GM12892 (cell line): ENCODE results near the gene CBFA2T2. TPM values are rescaled to one million over a fixed set of nuclear protein-coding genes. Genes with fewer than 3 reads are reported as not detected.
"Not testable (repeated sequence)": the region's sequence is repeated elsewhere in the genome, so short reads cannot be mapped to it uniquely, and the experiment has no call there.

Experiments
- DNase-seq: peaks from one replicate; pipeline ENCODE4 v3.0.0; 2011; ENCODE audit not compliant: insufficient read length
- FAIRE-seq: peaks from 2 replicates; lab custom pipeline; 2011; peaks lifted over from hg19 to GRCh38; lab: Jason Lieb, UNC
- POLR2A ChIP-seq: IDR thresholded peaks from 2 replicates; pipeline ENCODE4 v1.6.1; 2011; ENCODE audit warnings: low read depth, low read length, control low read depth
- POLR2AphosphoS5 ChIP-seq: IDR thresholded peaks from 2 replicates; pipeline ENCODE4 v1.6.1; 2011; ENCODE audit warnings: low read depth, low read length, control low read depth
- TAF1 ChIP-seq: IDR thresholded peaks from 2 replicates; pipeline ENCODE4 v1.6.1; 2011; ENCODE audit warnings: low read depth, mild to moderate bottlenecking, control low read depth, low read length, borderline replicate concordance
- polyA plus RNA-seq: library from polyadenylated mRNA; unstranded; fragments of >200 nt; gene quantifications from one replicate; pipeline ENCODE4 v1.2.1, GENCODE V29; 2012; ENCODE audit warnings: missing spikeins, inconsistent platforms; ENCODE audit not compliant: missing spikeins

The CBFA2T2 gene
- polyA plus RNA-seq: 4.7 TPM

GRCh38 chr20:33490023-33490933 lies at the start of gene CBFA2T2:
CBFA2T2 (plus strand) TSS chr20:33490096; CDS start chr20:33490268, 172 bp downstream.
- no peak for DNase-seq
- FAIRE-seq: no peak

GRCh38 chr20:33440562-33440961 lies 49.3 kb upstream of the CBFA2T2 start:
- DNase-seq, FAIRE-seq: not testable (repeated sequence)

More at GRCh38 chr20:33490023-33490933, at the start of gene CBFA2T2:
- TF ChIP-seq POLR2A (peak; percentile 8; the same call in 1 of the 2 replicates), POLR2AphosphoS5 (no peak), TAF1 (no peak)

GRCh38 chr20:33441142-33441955 lies 48.5 kb upstream of the CBFA2T2 start:
- no peak for DNase-seq
- FAIRE-seq: no peak
- TF ChIP-seq POLR2AphosphoS5 (no peak), POLR2A (no peak), TAF1 (no peak)

DNA sequence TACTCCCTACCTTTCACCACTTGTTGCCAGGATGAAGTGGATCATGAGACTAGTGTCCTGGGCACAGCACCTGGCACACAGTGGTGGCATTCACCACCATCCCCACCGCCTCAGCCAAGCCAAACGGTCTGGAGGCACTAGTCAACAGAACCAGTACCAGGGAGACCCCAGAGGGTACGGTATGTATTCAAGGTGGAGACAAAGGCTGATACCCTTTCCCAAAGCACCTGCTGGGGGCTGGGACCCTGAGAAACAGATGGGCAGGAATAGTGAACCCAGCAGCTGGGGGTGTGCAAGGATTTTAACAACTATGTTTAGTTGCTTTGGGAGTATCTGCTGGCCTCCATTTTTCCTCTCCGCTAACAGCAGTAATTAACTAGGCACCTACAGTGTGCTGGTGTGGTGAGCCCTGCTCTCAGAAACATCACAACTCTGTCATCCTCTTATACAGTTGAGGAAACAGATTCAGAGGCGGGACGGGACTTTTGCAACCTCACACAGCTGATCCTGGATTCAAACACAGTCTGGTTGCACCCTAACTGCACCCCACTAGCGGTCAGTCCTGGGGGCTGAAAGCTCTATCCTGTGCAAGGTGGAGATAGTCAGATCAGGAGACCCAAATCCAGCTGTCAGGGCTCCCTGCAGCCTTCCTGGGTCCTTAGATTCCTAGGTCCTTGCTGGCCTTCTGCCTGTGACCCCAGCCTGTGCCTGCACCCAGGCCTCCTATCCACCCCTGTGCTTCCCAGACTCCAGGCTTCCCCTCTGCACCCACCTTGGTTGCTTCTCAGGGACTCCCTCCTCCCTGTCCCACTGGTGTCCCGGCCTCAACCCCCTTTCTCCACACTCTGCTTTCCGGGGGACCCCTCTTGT lies 47.5 kb upstream of the CBFA2T2 start:
- no peak for DNase-seq
- TF ChIP-seq POLR2AphosphoS5 (no peak), TAF1 (no peak), POLR2A (no peak)
- no peak for FAIRE-seq

DNA sequence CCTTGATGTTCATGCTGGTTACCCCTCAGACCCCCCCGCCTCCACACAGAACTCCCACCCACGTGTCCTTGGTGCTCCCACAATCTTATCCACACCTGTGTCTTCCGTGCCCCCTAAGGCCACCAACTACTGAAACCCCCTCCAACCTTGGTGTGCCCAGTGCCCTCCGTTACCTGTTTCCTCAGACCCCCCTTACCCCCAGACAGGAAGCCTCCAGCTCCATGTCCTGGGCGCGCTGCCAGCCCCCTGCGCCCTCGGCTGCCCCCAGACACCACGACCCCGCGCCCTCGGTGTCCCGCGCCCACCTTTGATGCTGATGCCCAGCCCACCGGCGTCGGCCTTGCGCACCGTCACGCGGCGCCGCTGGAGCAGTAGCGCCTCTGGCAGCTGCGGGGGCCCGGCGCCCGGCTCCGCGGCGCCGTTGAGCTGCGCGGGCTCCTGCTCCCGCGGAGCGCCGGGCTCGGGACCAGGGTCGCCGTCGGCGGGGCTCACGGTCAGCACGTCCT lies 46.8 kb upstream of the CBFA2T2 start:
- DNase-seq (no peak), FAIRE-seq (no peak)
- TF ChIP-seq POLR2A (no peak), TAF1 (no peak), POLR2AphosphoS5 (no peak)

DNA sequence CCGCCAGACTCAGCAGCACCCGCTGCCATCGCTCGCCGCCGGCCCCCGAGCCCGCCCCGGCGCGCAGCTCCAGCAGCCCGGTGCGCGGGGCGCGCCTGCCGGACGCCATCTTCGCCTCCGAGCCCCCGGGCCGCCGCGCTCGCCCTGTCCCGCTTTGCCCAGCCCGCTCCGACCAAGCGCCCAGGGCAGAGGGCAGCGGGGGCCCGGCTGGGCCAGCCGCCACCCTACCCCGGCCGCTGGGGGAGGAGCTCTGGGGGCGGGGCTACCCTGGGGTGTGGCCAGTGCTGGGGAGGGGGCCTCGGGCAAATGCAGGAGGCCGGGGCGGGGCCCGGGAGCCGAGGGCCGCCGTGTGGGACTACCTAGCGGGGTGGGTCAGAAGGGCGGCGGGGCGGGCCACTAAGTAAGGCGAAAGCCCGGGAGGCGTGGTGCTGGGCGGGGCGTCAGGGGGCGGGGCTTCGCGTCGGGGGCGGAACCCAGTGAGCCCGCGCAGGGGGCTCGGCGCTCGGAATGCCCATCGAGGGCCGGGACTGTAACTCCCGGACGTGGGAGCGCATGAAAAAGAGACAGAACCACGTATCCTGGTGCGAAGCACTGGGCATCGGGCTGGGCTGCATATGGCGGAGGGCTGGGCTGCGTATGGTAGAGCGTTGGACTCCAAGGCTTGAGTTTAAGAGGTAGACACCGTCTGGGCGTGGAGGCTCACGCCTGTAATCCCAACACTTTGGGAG lies 46.2 kb upstream of the CBFA2T2 start, which contains the start of gene SNTA1:
Gene SNTA1 (minus strand): TSS at position 252 of the 728 bp plus-strand sequence. CDS start 143 bp downstream, at position 109.
- TF ChIP-seq TAF1 (no peak), POLR2A (no peak), POLR2AphosphoS5 (no peak)
- DNase-seq: peak; percentile 93
- FAIRE-seq: peak; percentile 71

DNA sequence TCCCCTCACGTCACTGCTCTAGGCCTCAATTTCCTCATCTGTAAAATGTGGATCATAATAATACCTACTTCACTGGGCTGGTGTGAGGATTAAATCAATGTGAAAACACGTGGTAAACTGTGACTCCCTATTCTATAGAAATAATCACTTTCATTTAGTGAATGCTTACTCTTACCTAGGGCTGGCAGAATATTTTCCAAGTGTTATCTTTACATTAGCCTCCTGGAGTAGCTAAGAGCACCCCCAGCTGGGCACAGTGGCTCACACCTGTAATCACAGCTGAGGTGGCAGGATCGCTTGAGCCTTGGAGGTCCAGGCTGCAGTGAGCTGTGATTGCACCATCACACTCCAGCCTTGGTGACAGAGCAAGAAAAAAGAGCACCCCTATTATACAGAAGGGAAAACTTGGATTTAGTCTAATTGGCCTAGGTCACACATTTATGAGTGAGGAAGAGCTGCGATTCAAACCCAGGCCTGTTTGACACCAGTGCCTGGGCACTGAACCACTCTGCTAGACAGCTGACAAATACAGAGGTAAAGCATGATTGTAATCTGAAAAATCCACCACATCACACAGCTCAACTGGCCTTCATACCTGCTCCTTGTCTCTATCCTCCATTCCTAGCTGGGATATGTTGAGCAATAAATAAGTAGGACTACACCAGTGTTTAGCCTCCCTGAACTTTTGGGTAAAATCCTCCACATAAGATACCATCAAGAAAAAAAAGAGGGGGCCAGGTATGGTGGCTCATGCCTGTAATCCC lies 44.9 kb upstream of the CBFA2T2 start:
- no peak for DNase-seq
- TF ChIP-seq POLR2A (no peak), POLR2AphosphoS5 (no peak), TAF1 (no peak)

GRCh38 chr20:33445881-33446625 lies 43.8 kb upstream of the CBFA2T2 start:
- no peak for FAIRE-seq
- DNase-seq: no peak
- TF ChIP-seq POLR2AphosphoS5 (no peak), POLR2A (no peak), TAF1 (no peak)

More for the DNA sequence above, 44.9 kb upstream of the CBFA2T2 start:
- FAIRE-seq: no peak

DNA sequence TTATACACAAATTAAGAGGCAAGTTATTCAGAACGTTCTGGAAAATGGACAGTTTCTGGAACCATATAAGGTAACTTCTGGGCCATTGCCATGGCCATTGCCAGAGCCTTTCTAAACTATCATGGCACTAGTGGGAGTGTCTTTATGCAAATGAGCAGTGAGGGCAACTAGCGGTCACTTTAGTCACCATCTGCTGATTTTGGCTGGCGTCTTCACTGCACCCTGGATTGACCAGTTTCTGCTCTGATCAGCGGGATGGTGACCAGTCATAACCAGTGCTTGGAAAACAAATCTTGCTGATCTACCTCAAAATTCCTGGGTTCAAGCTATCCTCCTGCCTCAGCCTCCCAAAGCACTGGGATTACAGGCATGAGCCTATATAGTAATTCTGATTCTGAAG lies 39.0 kb upstream of the CBFA2T2 start:
- DNase-seq (no peak), FAIRE-seq (no peak)
- TF ChIP-seq TAF1: no peak
- TF ChIP-seq POLR2A: no peak
- TF ChIP-seq POLR2AphosphoS5: no peak

DNA sequence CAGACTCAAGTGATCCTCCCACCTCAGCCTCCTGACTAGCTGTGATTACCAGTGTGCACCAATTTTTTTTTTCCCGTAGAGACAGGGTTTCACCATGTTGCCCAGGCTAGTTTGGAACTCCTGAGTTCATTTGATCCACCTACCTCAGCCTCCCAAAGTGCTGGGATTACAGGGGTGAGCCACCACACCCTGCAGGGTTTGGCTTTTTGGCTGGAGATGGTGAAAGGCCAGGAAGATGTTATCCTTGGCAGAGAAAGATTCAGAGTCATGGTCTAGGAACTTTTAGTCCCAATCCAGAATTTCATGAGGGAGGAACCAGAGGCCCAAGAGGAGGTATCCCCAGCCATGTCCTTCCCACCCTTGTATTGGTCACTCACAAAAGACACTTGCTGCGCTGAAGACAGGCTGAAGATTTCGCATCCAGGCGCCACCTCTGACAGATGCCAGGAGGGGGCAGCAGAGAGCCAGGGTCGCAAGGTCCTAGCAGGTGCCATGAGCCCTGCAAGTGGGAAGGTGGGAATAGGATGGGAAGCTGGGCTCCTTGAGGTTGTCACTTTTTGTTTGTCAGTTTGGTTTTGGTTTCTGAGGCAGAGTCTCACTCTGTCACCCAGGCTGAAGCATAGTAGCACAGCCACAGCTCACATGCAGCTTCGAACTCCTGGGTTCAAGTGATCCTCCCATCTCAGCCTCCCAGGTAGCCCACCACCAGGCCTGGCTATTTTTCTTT lies 32.8 kb upstream of the CBFA2T2 start:
- DNase-seq (peak; percentile 75), FAIRE-seq (peak; percentile 89)
